ENCODE measurements around the gene ZIC5. TPM values are rescaled to one million over a fixed set of nuclear protein-coding genes. Genes with fewer than 3 reads are reported as not detected.
A peak's percentile ranks its signal among the peaks of the same experiment; 100 is the strongest.

Gene ZIC5
- total and polyA plus RNA-seq, 8 donors, result 0.06 TPM; not detected in 7

DNA sequence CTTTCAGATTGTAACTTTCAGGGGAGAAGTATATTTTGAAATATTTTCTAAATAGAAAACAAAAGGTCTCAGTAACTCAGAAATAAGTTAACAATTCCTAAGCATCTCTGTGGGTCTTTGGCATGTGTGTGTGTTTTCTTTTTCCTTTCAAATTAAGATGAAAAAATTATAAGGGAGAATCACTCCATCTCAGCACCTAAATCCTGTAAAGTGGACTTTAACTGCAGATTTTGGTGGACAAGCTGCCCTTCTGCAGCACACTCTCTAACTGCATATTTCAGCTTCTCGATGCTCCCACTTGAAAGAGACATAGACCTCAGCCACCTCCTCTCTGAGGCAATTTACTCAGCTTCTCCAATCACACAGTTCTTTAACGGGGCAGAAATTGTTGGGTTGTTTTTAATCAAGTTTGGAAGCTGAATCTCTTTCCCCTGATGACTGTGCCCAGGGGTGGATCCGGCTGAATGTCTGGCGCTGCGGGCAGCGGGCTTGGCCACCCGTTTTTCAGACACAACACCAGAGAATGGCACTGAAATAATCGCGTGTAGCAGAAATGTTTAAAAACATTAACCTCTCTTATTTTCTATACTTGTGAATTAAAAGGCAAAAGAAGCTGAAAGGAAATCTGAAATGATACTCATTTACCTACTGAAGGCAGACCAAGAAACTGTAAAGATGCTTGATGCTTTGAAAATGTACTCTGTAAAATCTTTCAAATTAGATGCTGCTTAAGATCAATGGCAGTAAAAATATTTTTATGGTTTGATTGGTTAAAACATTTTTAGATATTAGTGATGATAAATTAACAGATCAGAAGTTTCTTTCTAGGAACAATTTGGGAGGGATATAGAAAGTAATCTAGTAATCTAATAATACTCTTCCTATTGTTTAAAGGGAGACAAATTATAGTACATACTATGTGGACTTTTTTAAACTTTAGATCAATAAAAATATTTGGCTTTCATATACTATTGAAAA, 22.4 kb upstream of the ZIC5 start:
- no peak for DNase-seq
- H3K9me3 ChIP-seq, result no peaks in the 10 kb centered on the region
- intact Hi-C loops (cut with DNase I), result no loop called here
- H3K27me3 ChIP-seq, result peaks cover 33 to 96% (median 40%) of the 10 kb centered on the region in 4 donors
- no peak overlapping the region for H3K27ac ChIP-seq
- no peaks in the 10 kb centered on the region for H3K4me1 ChIP-seq
- TF ChIP-seq, protein P1, sequence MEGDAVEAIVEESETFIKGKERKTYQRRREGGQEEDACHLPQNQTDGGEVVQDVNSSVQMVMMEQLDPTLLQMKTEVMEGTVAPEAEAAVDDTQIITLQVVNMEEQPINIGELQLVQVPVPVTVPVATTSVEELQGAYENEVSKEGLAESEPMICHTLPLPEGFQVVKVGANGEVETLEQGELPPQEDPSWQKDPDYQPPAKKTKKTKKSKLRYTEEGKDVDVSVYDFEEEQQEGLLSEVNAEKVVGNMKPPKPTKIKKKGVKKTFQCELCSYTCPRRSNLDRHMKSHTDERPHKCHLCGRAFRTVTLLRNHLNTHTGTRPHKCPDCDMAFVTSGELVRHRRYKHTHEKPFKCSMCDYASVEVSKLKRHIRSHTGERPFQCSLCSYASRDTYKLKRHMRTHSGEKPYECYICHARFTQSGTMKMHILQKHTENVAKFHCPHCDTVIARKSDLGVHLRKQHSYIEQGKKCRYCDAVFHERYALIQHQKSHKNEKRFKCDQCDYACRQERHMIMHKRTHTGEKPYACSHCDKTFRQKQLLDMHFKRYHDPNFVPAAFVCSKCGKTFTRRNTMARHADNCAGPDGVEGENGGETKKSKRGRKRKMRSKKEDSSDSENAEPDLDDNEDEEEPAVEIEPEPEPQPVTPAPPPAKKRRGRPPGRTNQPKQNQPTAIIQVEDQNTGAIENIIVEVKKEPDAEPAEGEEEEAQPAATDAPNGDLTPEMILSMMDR (IDR thresholded peaks at IDR 0.05), result no peak
- WGBS, 2 donors, result 21 to 24% methylated on average over 9 of the region's 9 CpGs
- ATAC-seq, result no peak
- FAIRE-seq, result no peak
- H3K4me3 ChIP-seq, result no peak overlapping the region
- H3K36me3 ChIP-seq, result no peaks in the 10 kb centered on the region

DNA sequence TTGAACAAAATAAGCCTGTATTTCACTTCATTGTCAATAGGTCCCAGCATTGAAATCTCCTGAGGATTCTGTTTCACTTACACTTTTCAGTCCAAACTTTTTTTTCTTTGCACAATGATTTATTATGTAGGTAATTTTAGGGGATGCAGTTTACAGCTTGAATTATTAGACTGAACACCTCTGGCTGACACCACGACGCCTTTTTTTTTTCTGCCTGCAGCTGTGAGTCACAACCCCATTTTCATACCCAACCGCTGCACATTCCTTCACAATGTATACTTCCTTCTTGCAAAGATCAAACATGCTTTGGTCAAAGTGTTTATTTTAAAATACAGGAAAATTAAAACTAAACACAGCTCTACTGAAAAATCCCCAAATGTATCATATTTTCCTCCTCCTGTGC, 21.4 kb upstream of the ZIC5 start:
- Histone ChIP-seq H3K9me3 (no peaks in the 10 kb centered on the region), H3K4me1 (no peaks in the 10 kb centered on the region), H3K4me3 (no peak overlapping the region), H3K27me3 (peaks cover 33 to 100% (median 46%) of the 10 kb centered on the region in 4 donors), H3K27ac (no peak overlapping the region), H3K36me3 (no peaks in the 10 kb centered on the region)
- DNase-seq (no peak), FAIRE-seq (no peak), ATAC-seq (no peak)
- intact Hi-C loops (cut with DNase I), result no loop called here
- 11 to 14% methylated on average over 3 of the region's 3 CpGs for WGBS, 2 donors
- TF ChIP-seq, protein P1 (IDR thresholded peaks at IDR 0.05), result no peak

DNA sequence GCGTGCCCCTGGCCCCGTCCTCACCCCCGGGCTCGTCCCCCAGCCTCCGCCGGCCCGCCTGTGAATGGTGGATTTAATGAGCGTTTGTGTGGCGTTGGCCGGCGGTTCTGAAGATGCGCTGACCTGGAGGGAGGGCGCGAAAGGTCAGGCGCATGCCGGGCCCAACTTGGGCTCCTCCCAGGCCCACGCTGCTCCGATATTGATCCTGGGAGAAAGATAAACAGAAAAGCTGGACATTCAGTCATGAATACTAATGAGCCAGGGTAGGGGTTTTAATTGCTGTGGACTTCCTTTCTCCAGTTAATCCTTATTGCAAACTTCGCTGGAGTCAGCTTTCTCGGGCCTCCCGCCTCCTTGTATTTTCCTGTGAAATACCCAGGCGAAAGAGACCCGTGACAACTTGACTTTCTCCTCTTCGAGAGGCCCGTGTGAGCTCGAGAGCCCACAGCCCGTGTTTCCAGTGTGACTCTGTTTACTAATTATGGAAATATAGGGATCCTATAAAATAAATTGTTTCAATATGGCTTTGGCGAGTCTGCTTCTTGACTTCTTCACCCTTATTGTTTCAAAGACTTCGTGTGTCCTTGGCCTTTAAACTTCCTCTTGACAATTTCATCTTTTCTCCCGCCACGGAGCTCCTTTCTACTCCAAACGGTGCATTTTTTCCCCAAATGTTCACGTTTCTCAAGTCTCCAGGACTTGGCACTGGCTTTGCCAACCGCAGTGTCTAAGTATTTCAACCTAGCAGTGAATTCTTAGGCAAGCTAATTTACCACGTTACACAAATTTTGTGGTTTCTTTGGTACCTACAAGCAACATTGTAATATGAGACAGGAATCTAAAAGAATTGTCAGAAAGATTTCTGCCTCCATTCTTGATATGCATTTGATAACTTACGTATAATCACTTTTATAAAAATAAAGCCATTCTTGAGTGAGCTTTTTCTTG, 20.5 kb upstream of the ZIC5 start:
- Histone ChIP-seq H3K27ac (no peak overlapping the region), H3K27me3 (peaks cover 32 to 100% (median 49%) of the 10 kb centered on the region in 4 donors), H3K9me3 (no peaks in the 10 kb centered on the region), H3K4me3 (no peak overlapping the region), H3K36me3 (no peaks in the 10 kb centered on the region), H3K4me1 (no peaks in the 10 kb centered on the region)
- ATAC-seq (no peak), FAIRE-seq (no peak), DNase-seq (no peak)
- intact Hi-C loops (cut with DNase I), result no loop called here
- TF ChIP-seq, protein P1 (IDR thresholded peaks at IDR 0.05), result no peak
- WGBS, 2 donors, result 15 to 16% methylated on average over 35 to 36 of the region's 36 CpGs

DNA sequence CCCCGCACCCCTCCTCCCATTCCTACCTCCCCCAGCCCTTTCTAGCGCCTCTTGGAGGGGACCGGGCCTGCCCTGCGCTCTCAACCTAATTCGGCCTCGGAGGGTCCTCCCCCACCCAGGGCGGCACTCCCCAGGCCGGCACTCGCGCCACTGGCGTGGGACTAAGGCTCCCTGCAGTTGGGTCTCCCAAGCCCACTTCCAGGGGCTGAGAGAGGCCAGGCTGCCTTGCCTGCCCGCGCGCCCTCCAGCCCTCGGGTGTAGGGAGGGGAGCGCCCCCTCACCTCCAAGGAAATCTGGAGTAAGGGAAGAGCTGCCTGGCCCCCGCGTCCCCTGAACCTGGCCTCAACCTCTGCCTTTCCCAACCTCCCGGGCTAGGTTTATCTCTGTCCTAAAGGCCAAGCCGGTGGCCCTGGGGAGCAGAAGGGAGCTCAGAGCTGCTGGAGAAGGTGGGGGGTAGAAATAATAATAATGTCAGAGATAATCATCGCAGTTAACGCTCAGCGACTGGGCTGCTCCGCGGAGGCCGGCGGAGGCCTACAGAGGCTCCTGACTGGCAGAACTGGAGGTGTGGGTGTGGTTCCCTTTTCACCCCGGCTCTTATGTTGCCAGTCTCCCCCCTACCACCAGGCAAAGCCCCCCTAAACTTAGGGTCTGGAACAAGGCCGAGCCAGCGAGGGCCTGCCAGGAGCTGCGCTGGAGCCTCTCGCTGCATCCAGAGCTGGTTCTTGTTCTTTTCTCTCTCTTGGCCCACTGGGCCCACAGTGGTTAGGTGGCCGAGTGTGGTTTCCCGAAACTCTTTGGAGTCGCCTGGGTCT, 19.7 kb upstream of the ZIC5 start:
- DNase-seq, result peak in 1 of 6 donors; percentile 67
- peaks cover 38 to 99% (median 50%) of the 10 kb centered on the region in 4 donors for H3K27me3 ChIP-seq
- H3K27ac ChIP-seq, result no peak overlapping the region
- TF ChIP-seq, protein P1 (IDR thresholded peaks at IDR 0.05), result no peak
- no peaks in the 10 kb centered on the region for H3K36me3 ChIP-seq
- H3K9me3 ChIP-seq, result no peaks in the 10 kb centered on the region
- no peak overlapping the region for H3K4me3 ChIP-seq
- intact Hi-C loops (cut with DNase I), result no loop called here
- WGBS, 2 donors, result 12 to 13% methylated on average over 34 to 35 of the region's 35 CpGs
- ATAC-seq, result no peak
- FAIRE-seq, result no peak
- no peaks in the 10 kb centered on the region for H3K4me1 ChIP-seq

Data from pancreas (tissue), 10 donors.